ENCODE measurements around the gene SIGLEC11.

- TF ChIP-seq CTCF (IDR thresholded peaks at IDR 0.05) (no peak), POLR2A (IDR thresholded peaks at IDR 0.05) (no peak)
These were observed 27.0 kb upstream of the SIGLEC11 start for GRCh38 chr19:49988007-49988406.

Data from heart left ventricle (tissue), 13 donors.